K562 (cell line): ENCODE measurements around the gene SCLT1.

Experiments
- ASH1L ChIP-seq: fragments of 450-650 bp; IDR thresholded peaks from 2 replicates; pipeline ENCODE4 v1.6.1; 2018; ENCODE audit warnings: borderline replicate concordance, mild to moderate bottlenecking, low read depth; ENCODE audit not compliant: partially characterized antibody
- EZH2 ChIP-seq: IDR thresholded peaks from 2 replicates; pipeline ENCODE4 v1.6.1; 2012; ENCODE audit warnings: low read depth, mild to moderate bottlenecking, inconsistent platforms, low read length, borderline replicate concordance
- GTF2B ChIP-seq: IDR thresholded peaks from 2 replicates; pipeline ENCODE4 v1.6.1; 2011; ENCODE audit not compliant: insufficient read length; ENCODE audit errors: extremely low read depth
- KDM1A ChIP-seq, 2 experiments: fragments of 450-650 bp; IDR thresholded peaks; 2 replicates each; pipeline ENCODE4 v1.6.1; 2016; ENCODE audit warnings: mild to moderate bottlenecking in 2 of 2
- PATZ1 ChIP-seq: fragments of 250-450 bp; sonication (Bioruptor Pico); IDR thresholded peaks from 2 replicates; pipeline ENCODE4 v1.5.0; 2020; ENCODE audit warnings: mild to moderate bottlenecking, borderline replicate concordance

- no peak for TF ChIP-seq ASH1L
- TF ChIP-seq KDM1A (IDR thresholded peaks at IDR 0.05) = no peak
- no peak for TF ChIP-seq EZH2
- no peak for TF ChIP-seq GTF2B
- no peak for TF ChIP-seq PATZ1 (CRISPR knock-in tag)
These were observed 5.2 kb upstream of the SCLT1 start for GRCh38 chr4:129098531-129099001.
